HG03025 (cell line): ENCODE data around the gene PPME1.

ENCODE experiments used
- ATAC-seq: cut with Tn5 transposase; IDR thresholded peaks from one replicate; pipeline ENCODE4 v1.9.1; 2021; ENCODE audit warnings: mild to moderate bottlenecking, moderate library complexity; ENCODE audit not compliant: unreplicated experiment, low FRiP score

Gene PPME1

GRCh38 chr11:74278103-74278502 lies 107.0 kb downstream of the PPME1 start:
- no peak for ATAC-seq

GRCh38 chr11:74278721-74279161 lies 107.7 kb downstream of the PPME1 start:
- no peak for ATAC-seq

GRCh38 chr11:74279256-74279655 lies 108.2 kb downstream of the PPME1 start:
- no peak for ATAC-seq

DNA sequence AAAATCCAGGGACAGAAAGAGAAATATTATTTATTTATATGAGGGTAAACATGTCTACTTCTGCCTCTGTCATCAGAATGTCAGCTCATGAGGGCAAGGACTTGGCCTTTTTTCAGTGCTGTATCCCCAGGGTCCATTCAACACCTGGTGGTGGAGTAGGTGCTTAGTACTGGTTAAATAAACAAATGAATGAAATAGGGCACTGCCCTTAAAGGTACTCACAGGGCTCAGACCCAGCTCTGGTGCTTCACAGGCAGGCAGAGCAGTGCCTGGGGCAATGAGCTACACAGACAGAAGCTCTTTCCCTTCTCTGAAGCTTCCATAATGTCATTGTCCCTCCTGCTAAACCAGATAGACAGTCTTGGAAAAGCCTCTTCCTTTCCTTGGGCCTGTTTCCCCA lies 109.4 kb downstream of the PPME1 start:
- ATAC-seq = no peak

DNA sequence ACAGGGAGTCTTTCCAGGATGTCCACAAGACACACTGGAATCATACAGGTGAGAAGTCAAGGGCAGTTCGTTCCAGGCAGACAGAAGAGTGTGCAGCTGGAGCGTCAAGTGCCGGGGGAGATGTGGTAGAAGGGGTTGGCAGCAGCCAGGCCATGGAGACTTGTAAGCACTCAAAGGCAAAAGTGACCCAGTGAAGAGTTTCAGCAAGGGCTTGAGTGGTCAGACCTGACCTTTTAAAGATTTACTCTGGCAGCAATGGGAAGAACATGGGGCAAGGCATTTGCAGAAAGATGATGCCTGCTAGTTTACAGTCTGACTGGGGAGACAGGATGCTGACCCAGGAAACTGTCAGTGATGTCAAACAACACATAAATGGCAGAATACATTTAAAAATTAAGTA lies 111.3 kb downstream of the PPME1 start:
- no peak for ATAC-seq

GRCh38 chr11:74282914-74283371 lies 111.9 kb downstream of the PPME1 start:
- ATAC-seq = no peak

- no peak for ATAC-seq
Measured at GRCh38 chr11:74283580-74284180, 112.6 kb downstream of the PPME1 start.

DNA sequence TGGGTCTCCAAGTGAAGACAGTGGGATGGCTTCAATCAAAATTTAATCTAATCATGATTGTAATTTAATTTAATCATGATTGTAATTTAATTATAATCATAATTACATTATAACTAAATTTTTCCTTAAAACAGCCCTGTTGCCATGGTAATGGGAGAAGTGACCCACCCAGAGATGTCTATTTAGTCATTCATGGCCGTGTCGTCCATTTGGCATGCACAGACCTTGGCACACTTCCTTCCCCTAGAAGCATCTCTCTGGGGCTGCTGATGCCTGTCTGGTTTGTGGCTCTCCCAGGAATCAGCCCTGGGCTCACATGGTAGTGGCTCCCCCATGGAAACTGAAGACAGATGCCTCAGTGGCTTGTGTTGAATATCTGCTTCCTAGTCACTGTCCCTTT lies 113.4 kb downstream of the PPME1 start:
- ATAC-seq = no peak

GRCh38 chr11:74288161-74288560 lies 117.1 kb downstream of the PPME1 start:
- no peak for ATAC-seq

DNA sequence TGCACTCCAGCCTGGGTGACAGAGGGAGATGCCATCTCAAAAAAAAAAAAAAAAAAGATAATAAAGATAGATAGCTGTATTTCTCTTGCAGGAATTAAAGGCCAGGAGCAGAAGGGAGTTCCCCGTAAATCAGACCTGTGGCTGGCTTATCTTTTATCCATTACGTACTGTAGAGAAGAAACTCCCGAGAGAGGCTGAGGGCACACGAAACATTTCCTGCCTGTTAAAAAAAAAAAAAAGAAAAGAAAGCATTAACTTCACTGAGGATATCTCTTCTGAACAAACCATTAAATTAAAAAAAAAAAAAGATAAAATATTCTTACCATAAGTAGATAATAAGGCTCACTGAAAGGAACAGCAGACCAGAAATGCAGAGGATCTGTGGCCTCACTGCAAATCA lies 117.8 kb downstream of the PPME1 start:
- no peak for ATAC-seq

DNA sequence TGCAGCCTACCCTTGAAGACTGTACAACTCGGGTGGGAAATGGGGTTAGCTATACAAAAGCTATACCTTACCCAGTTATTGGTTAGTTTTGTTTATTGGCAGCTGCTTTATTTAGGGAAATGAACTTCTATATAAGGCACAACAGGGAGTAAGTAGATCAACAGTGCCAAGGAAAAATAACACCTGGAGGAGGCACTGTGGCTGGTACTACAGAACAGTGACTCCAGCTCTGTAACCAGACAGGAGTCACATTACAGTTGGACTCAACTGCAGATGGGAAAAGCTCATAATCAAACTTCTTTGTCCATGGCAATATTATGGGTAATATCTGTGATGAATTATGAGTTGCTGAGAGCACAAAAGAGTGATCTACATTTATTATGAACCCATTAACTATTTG lies 126.4 kb downstream of the PPME1 start:
- no peak for ATAC-seq

GRCh38 chr11:74299015-74299414 lies 127.9 kb downstream of the PPME1 start:
- ATAC-seq = no peak
